HG03520 (cell line): ENCODE data around the gene GLMN.
A peak's percentile ranks its signal among the peaks of the same experiment; 100 is the strongest.

ENCODE experiments used
- ATAC-seq: cut with Tn5 transposase; IDR thresholded peaks from one replicate; pipeline ENCODE4 v1.9.1; 2021; ENCODE audit warnings: mild to moderate bottlenecking, moderate library complexity; ENCODE audit not compliant: unreplicated experiment

GLMN gene

GRCh38 chr1:92298573-92299476, at the start of gene GLMN, which contains the start of gene RPAP2:
Gene GLMN, minus strand, starts transcription at chr1:92298987. Its CDS starts 988 bp downstream, at chr1:92297999.
Gene RPAP2, plus strand, starts transcription at chr1:92299059. Its CDS starts 15 bp downstream, at chr1:92299074.
- peak; percentile 98 for ATAC-seq

- no peak for ATAC-seq
Observed at GRCh38 chr1:92346866-92347640, 48.3 kb upstream of the GLMN start.

GRCh38 chr1:92343061-92343460, 44.3 kb upstream of the GLMN start:
- ATAC-seq: no peak

GRCh38 chr1:92342401-92342800, 43.6 kb upstream of the GLMN start:
- ATAC-seq: no peak

- no peak for ATAC-seq
Observed at GRCh38 chr1:92340154-92340553, 41.4 kb upstream of the GLMN start.

- no peak for ATAC-seq
Observed at GRCh38 chr1:92333668-92334067, 34.9 kb upstream of the GLMN start.

GRCh38 chr1:92329347-92330129, 30.8 kb upstream of the GLMN start:
- no peak for ATAC-seq

GRCh38 chr1:92327794-92328193, 29.0 kb upstream of the GLMN start:
- no peak for ATAC-seq

- ATAC-seq: no peak
Observed at GRCh38 chr1:92326681-92327080, 27.9 kb upstream of the GLMN start.

GRCh38 chr1:92324784-92325183, 26.0 kb upstream of the GLMN start:
- no peak for ATAC-seq

GRCh38 chr1:92323473-92324453, 25.0 kb upstream of the GLMN start:
- ATAC-seq: no peak

GRCh38 chr1:92317836-92318493, 19.2 kb upstream of the GLMN start:
- ATAC-seq: no peak

- ATAC-seq: no peak
Observed at GRCh38 chr1:92315766-92316599, 17.2 kb upstream of the GLMN start.

GRCh38 chr1:92314024-92314423, 15.2 kb upstream of the GLMN start:
- ATAC-seq: no peak

- ATAC-seq: no peak
Observed at GRCh38 chr1:92310185-92310597, 11.4 kb upstream of the GLMN start.

- no peak for ATAC-seq
Observed at GRCh38 chr1:92307980-92308379, 9.2 kb upstream of the GLMN start.

GRCh38 chr1:92306020-92306419, 7.2 kb upstream of the GLMN start:
- ATAC-seq: no peak

- ATAC-seq: no peak
Observed at GRCh38 chr1:92301021-92301420, 2.2 kb upstream of the GLMN start.
